ENCODE results near the gene GPR82.

DNA sequence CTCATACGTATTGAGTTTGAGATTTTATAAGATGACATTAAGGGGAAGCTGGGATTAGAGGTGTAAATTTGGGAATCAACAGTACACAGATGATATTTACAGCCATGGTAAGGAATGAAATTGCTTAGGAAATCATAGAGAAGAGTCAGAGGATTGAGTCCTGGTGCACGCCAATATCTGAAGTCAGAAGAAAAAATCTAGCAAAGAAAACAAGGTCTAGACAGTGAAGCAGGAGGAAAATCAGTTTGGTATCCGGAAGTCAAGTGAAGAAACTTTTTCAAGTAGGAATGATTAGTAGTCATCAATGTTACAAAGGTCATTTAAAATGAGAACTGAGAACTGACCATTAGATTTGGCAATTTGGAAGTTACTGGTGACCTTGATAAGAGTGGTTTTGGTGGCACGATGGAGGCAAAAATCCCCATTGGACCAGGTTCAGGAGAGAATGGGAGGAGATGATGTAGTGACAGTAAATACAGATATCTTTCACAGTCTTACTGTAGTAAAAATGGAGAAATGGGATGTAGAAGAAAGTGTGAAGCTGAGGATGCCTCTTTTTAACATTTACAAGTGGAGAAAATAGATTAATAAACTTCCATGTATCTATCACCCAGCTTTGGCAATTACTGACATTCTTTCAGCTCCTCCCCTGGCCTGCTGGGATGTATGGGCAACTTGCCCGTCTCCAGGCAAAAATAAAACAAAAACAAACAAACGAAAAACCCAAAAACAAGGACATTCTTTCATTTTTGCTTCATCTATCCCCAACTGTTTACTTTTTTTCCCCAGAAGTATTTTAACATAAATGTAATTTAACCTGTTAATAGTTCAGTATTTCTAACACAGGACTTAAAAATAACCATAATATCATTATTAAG lies 46.6 kb upstream of the GPR82 start:
- TF ChIP-seq, protein P1, sequence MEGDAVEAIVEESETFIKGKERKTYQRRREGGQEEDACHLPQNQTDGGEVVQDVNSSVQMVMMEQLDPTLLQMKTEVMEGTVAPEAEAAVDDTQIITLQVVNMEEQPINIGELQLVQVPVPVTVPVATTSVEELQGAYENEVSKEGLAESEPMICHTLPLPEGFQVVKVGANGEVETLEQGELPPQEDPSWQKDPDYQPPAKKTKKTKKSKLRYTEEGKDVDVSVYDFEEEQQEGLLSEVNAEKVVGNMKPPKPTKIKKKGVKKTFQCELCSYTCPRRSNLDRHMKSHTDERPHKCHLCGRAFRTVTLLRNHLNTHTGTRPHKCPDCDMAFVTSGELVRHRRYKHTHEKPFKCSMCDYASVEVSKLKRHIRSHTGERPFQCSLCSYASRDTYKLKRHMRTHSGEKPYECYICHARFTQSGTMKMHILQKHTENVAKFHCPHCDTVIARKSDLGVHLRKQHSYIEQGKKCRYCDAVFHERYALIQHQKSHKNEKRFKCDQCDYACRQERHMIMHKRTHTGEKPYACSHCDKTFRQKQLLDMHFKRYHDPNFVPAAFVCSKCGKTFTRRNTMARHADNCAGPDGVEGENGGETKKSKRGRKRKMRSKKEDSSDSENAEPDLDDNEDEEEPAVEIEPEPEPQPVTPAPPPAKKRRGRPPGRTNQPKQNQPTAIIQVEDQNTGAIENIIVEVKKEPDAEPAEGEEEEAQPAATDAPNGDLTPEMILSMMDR (optimal IDR thresholded peaks at IDR 0.05 in 1 of 3, IDR thresholded peaks at IDR 0.05 in 1 of 3, conservative IDR thresholded peaks at IDR 0.05 in 1 of 3; ENCODE audit: extremely low read depth in 1 of 3, insufficient read depth in 2 of 3, low read length in 3 of 3) = no peak
- TF ChIP-seq EZH2 (IDR thresholded peaks at IDR 0.05; ENCODE audit: low read length) = no peak
